ENCODE measurements around the gene TYW5. TPM values are rescaled to one million over a fixed set of nuclear protein-coding genes. Genes with fewer than 3 reads are reported as not detected.
"Not testable (repeated sequence)": the region's sequence is repeated elsewhere in the genome, so short reads cannot be mapped to it uniquely, and the experiment has no call there.

Gene TYW5
- polyA plus RNA-seq, 1 experiment: 6.7 TPM

DNA sequence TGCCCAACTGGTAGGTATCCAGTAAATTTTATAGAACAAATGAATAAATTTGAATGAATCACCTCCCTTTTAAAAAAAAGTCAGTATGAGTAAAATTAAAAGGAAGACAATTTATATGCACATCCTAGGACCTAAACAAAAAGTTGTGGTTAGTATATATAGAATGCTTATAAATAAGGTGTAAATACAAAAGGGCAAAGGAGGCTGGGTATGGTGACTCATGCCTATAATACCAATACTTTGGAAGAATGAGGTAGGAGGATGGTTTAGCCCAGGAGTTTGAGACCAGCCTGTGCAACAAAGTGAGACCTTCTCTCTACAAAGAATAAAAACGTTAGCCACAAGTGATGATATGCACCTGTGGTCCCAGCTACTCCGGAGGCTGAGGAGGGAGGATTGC, 31.4 kb downstream of the TYW5 start:
- no peak for DNase-seq (ENCODE audit: low read depth, low spot score)
- H3K27me3 ChIP-seq (ENCODE audit: control insufficient read depth, insufficient read depth, low read length): no peaks in the 10 kb centered on the region
- ChIA-PET CTCF (no interaction called here), POLR2A (no interaction called here)
- H3K9me3 ChIP-seq (ENCODE audit: control insufficient read depth, insufficient read depth, low read length): no peaks in the 10 kb centered on the region
- no peak for TF ChIP-seq CTCF (IDR thresholded peaks at IDR 0.05; ENCODE audit: low read depth, low read length)
- H3K4me3 ChIP-seq (ENCODE audit: low read depth, low read length): no peak overlapping the region
- no peak overlapping the region for H3K27ac ChIP-seq (ENCODE audit: low read depth, low read length)

- no peak for TF ChIP-seq CTCF (IDR thresholded peaks at IDR 0.05; ENCODE audit: low read depth, low read length)
- ChIA-PET CTCF (no interaction called here), POLR2A (no interaction called here)
- no peak for DNase-seq (ENCODE audit: low read depth, low spot score)
- Histone ChIP-seq H3K4me3 (ENCODE audit: low read depth, low read length) (no peak overlapping the region), H3K9me3 (ENCODE audit: control insufficient read depth, insufficient read depth, low read length) (no peaks in the 10 kb centered on the region), H3K27ac (ENCODE audit: low read depth, low read length) (no peak overlapping the region), H3K27me3 (ENCODE audit: control insufficient read depth, insufficient read depth, low read length) (no peaks in the 10 kb centered on the region)
These were observed 32.4 kb downstream of the TYW5 start for GRCh38 chr2:199922856-199923255.

- Histone ChIP-seq H3K4me3 (ENCODE audit: low read depth, low read length) (no peak overlapping the region), H3K27ac (ENCODE audit: low read depth, low read length) (no peak overlapping the region), H3K9me3 (ENCODE audit: control insufficient read depth, insufficient read depth, low read length) (peaks cover 6% of the 10 kb centered on the region), H3K27me3 (ENCODE audit: control insufficient read depth, insufficient read depth, low read length) (no peaks in the 10 kb centered on the region)
- ChIA-PET POLR2A (no interaction called here), CTCF (no interaction called here)
- no peak for DNase-seq (ENCODE audit: low read depth, low spot score)
- TF ChIP-seq CTCF (IDR thresholded peaks at IDR 0.05; ENCODE audit: low read depth, low read length): no peak
These were observed 38.3 kb downstream of the TYW5 start for GRCh38 chr2:199916980-199917379.

- Histone ChIP-seq H3K9me3 (ENCODE audit: control insufficient read depth, insufficient read depth, low read length) (peaks cover 6% of the 10 kb centered on the region), H3K27me3 (ENCODE audit: control insufficient read depth, insufficient read depth, low read length) (no peaks in the 10 kb centered on the region), H3K4me3 (ENCODE audit: low read depth, low read length) (no peak overlapping the region), H3K27ac (ENCODE audit: low read depth, low read length) (no peak overlapping the region)
- TF ChIP-seq CTCF (IDR thresholded peaks at IDR 0.05; ENCODE audit: low read depth, low read length): no peak
- POLR2A ChIA-PET: no interaction called here
- no peak for DNase-seq (ENCODE audit: low read depth, low spot score)
- CTCF ChIA-PET: no interaction called here
These were observed 40.8 kb downstream of the TYW5 start for GRCh38 chr2:199914372-199914958.

DNA sequence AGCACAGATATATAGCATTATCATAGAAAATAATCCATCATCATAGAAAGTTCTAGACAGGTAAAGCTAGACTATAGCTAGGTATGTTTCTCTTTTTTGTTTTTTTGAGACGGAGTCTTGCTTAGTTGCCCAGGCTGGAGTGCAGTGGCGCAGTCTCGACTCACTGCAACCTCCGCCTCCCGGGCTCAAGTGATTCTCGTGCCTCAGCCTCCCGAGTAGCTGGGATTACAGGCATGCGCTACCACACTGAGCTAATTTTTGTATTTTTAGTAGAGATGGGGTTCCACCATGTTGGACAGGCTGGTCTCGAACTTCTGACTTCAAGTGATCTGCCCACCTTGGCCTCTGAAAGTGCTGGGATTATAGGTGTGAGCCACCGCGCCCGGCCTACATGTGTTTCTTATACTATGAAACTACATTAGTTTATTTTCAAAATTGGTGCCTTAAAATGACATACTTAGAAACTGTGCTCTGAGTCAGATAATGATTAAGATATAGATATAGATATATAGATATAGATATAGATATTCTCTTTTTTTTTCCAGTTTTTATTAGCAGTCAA, 42.7 kb downstream of the TYW5 start:
- H3K9me3 ChIP-seq (ENCODE audit: control insufficient read depth, insufficient read depth, low read length); H3K27me3 ChIP-seq (ENCODE audit: control insufficient read depth, insufficient read depth, low read length); POLR2A ChIA-PET; DNase-seq (ENCODE audit: low read depth, low spot score); H3K27ac ChIP-seq (ENCODE audit: low read depth, low read length): not testable (repeated sequence)
- CTCF ChIA-PET: interaction anchor here (0.7 kb wide), 1 partner anchor 24 kb away, joined by 3 read pairs; no protein-coding TSS in a partner anchor
- H3K4me3 ChIP-seq (ENCODE audit: low read depth, low read length): peak overlapping the region; percentile 74

DNA sequence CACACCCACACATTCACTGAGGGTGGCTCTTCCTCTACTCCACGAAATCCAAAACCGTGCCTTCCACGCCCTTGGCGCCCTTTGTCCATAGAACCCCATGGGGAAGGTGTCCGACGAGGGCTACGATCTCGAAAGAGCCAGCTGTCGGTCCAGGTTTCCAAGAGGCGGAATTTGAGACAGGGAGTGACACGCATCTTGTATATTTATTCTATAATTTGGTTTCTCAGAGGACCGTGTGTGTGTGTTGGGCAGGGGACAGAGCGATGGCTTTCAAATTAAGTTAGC, 43.5 kb downstream of the TYW5 start:
- CTCF ChIA-PET: no interaction called here
- POLR2A ChIA-PET: no interaction called here
- Histone ChIP-seq H3K4me3 (ENCODE audit: low read depth, low read length) (peak overlapping the region; percentile 74), H3K27me3 (ENCODE audit: control insufficient read depth, insufficient read depth, low read length) (no peaks in the 10 kb centered on the region), H3K27ac (ENCODE audit: low read depth, low read length) (peak overlapping the region; percentile 92), H3K9me3 (ENCODE audit: control insufficient read depth, insufficient read depth, low read length) (peaks cover 3% of the 10 kb centered on the region)
- TF ChIP-seq CTCF (IDR thresholded peaks at IDR 0.05; ENCODE audit: low read depth, low read length): no peak
- DNase-seq (ENCODE audit: low read depth, low spot score): no peak
